ENCODE results near the gene ITIH4. TPM values are rescaled to one million over a fixed set of nuclear protein-coding genes. Genes with fewer than 3 reads are reported as not detected.

The ITIH4 gene
- total and polyA plus RNA-seq, 2 of the 13 experiments (the other 11 are each of a cell fraction or from before 2014, with no cell fraction given) = 2.7 to 5.3 TPM

DNA sequence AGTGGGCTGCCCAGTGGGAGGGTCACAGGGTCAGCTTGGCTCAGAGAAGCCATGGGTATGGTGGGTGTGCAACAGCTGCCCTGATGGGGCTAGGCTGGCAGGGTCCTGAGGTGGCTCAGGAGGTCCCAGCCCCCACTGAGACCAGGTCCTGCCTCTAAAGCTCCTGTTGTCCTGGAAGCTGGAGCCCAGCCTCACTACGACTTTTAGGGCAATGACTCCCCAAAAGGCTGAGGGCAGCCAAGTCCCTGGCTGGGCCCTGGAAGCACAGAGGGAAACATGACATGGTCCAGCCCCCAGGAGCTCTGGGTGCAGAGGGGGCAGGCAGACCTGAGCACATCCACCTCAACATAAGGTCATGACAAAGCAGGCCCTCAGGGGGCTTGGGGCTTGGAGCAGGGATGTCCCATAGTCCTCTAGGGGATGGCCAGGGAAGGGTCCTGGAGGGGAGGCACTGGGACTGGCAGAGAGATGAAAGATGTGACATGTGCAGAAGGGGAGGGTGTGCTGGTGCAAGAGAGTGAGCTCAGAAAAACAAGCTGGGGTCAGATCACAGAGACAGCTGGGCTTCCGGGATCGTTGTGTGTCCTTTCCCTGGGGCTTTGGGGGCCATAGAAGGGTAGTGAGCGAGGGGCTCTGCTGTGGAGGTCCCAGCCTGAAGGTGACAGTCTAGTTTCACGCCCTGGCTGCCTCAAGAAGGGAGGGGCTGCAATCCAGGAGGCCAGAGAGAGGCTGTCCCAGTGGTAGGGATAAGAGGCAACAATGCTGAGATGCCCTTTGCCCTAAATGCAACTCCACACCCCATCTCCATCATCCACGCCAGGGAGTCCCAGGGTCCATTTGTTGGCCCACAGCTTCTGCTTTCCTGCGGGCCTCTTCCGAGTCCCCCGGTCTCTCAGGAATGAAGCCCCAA, 36.5 kb downstream of the ITIH4 start:
- intact Hi-C loops (cut with micrococcal nuclease; ENCODE audit: unreplicated experiment) (no loop called here), in situ Hi-C loops (cut with HindIII; ENCODE audit: extremely low pct_ligation_motif_present, low pct_unique_long_range_greater_than_20kb) (no loop called here)
- FAIRE-seq = peak; percentile 18
- peaks cover 4% of the 10 kb centered on the region for H3K79me2 ChIP-seq (ENCODE audit: insufficient read depth, low read length)
- peak overlapping the region; percentile 87 for H3K27ac ChIP-seq (ENCODE audit: extremely low read length, insufficient read depth, low read length)
- BruUV-seq (replicated peaks) = no TSS peak
- H3K4me3 ChIP-seq (replicated peaks in 1 of 3; ENCODE audit: insufficient read depth in 1 of 3, low read depth in 2 of 3, low read length in 3 of 3) = peak overlapping the region; percentile 59 to 76 (median 76); a peak in 5 of 6 replicates
- peaks cover 9 to 18% of the 10 kb centered on the region in 2 experiments; a peak in 3 of 5 replicates for H3K36me3 ChIP-seq (replicated peaks in 1 of 2; ENCODE audit: control insufficient read depth in 1 of 2, insufficient read depth in 2 of 2, low read length in 2 of 2)
- H2AFZ ChIP-seq (ENCODE audit: low read length) = no peak overlapping the region
- POLR2A ChIA-PET = interaction anchor here (0.9 to 10.9 kb wide), 13 partner anchors 12 to 366 kb away, joined by 3 to 466 read pairs (median 6); partner anchors contain the start of genes ITIH1, ITIH4, NEK4 and SPCS1
- peak; percentile 32 for DNase-seq (ENCODE audit: low spot score)
- peaks cover 100% of the 10 kb centered on the region for H3K4me1 ChIP-seq (ENCODE audit: insufficient read depth, low read length)
- CTCF ChIA-PET (ENCODE audit: low intra/inter-chr PET ratio, low total read pairs) = no interaction called here
- H3K27me3 ChIP-seq (ENCODE audit: control insufficient read depth in 1 of 2, insufficient read depth in 2 of 2, low read length in 2 of 2) = no peaks in the 10 kb centered on the region
- peak overlapping the region; percentile 93 for H3K4me2 ChIP-seq (ENCODE audit: low read depth, low read length)
- H3K9me3 ChIP-seq (ENCODE audit: low read length) = no peaks in the 10 kb centered on the region
- ATAC-seq = peak; percentile 28
- no peaks in the 10 kb centered on the region for H4K20me1 ChIP-seq (ENCODE audit: insufficient read depth, low read length)
- WGBS (ENCODE audit: low lambda C conversion rate) = 3% methylated on average over 6 of the region's 9 CpGs
- H3K9ac ChIP-seq (ENCODE audit: insufficient read depth, low read depth, low read length) = peak overlapping the region; percentile 75
- peak; percentile 19 for TF ChIP-seq ZEB1 (IDR thresholded peaks at IDR 0.05; ENCODE audit: insufficient replicate concordance, low read depth)
- TF ChIP-seq, protein P1, sequence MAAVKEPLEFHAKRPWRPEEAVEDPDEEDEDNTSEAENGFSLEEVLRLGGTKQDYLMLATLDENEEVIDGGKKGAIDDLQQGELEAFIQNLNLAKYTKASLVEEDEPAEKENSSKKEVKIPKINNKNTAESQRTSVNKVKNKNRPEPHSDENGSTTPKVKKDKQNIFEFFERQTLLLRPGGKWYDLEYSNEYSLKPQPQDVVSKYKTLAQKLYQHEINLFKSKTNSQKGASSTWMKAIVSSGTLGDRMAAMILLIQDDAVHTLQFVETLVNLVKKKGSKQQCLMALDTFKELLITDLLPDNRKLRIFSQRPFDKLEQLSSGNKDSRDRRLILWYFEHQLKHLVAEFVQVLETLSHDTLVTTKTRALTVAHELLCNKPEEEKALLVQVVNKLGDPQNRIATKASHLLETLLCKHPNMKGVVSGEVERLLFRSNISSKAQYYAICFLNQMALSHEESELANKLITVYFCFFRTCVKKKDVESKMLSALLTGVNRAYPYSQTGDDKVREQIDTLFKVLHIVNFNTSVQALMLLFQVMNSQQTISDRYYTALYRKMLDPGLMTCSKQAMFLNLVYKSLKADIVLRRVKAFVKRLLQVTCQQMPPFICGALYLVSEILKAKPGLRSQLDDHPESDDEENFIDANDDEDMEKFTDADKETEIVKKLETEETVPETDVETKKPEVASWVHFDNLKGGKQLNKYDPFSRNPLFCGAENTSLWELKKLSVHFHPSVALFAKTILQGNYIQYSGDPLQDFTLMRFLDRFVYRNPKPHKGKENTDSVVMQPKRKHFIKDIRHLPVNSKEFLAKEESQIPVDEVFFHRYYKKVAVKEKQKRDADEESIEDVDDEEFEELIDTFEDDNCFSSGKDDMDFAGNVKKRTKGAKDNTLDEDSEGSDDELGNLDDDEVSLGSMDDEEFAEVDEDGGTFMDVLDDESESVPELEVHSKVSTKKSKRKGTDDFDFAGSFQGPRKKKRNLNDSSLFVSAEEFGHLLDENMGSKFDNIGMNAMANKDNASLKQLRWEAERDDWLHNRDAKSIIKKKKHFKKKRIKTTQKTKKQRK (IDR thresholded peaks at IDR 0.05; ENCODE audit: low read length) = no peak
- no peak for TF ChIP-seq SRSF9 (IDR thresholded peaks at IDR 0.05; ENCODE audit: borderline replicate concordance, insufficient read depth, low read depth, low read length, poor library complexity, severe bottlenecking)
- no peak for TF ChIP-seq FOXP1 (IDR thresholded peaks at IDR 0.05)
- 0 out of 2 replicates have a peak, but pooled peaks have one; percentile 13 for TF ChIP-seq FOXP1 (CRISPR knock-in tag; IDR thresholded peaks at IDR 0.05)
- no peak for TF ChIP-seq KAT8 (CRISPR knock-in tag; IDR thresholded peaks at IDR 0.05)
- TF ChIP-seq ZBTB2 (CRISPR knock-in tag; IDR thresholded peaks at IDR 0.05; ENCODE audit: low read depth) = no peak
- no peak for TF ChIP-seq THRA (CRISPR knock-in tag; IDR thresholded peaks at IDR 0.05; ENCODE audit: borderline replicate concordance)
- TF ChIP-seq ZBTB39 (CRISPR knock-in tag; IDR thresholded peaks at IDR 0.05) = no peak
- no peak for TF ChIP-seq TEAD2 (CRISPR knock-in tag; IDR thresholded peaks at IDR 0.05)
- TF ChIP-seq RARG (CRISPR knock-in tag; IDR thresholded peaks at IDR 0.05; ENCODE audit: low read depth) = no peak
- TF ChIP-seq GABPB1 (CRISPR knock-in tag; IDR thresholded peaks at IDR 0.05) = no peak
- TF ChIP-seq KDM5B (CRISPR knock-in tag; IDR thresholded peaks at IDR 0.05; ENCODE audit: borderline replicate concordance) = no peak; the same call in 1 of the 2 replicates
- peak; percentile 25; the same call in 1 of the 2 replicates for TF ChIP-seq SOX5 (CRISPR knock-in tag; IDR thresholded peaks at IDR 0.05; ENCODE audit: borderline replicate concordance)
- no peak for TF ChIP-seq ZMYM4 (CRISPR knock-in tag; IDR thresholded peaks at IDR 0.05)

All from HepG2 (cell line).